GM12801 (cell line): Measurements from ENCODE around the gene SCAI.

Source experiments
- TF ChIP-seq, protein P1 (sequence below): IDR thresholded peaks from one replicate; pipeline ENCODE4 v1.5.1; 2011; ENCODE audit warnings: control low read depth; ENCODE audit not compliant: insufficient read length; ENCODE audit errors: extremely low read depth

Gene SCAI

DNA sequence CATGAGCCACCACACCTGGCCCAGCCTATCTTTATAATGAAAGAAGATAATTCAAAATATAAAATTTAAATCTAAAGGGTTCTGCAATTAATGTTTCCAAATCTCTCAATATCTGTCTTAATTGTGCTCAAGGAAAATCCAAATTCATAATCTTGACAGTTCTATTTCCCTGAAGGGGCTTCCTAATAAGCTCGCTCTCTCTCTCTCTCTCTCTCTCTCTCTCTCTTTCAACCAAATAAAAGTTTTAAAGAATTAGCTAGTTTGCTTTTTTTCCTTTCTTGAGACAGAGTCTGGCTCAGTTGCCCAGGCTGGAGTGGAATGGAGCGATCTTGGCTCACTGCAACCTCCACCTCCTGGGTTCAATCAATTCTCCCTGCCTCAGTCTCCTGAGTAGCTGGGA lies 13.2 kb upstream of the SCAI start:
- TF ChIP-seq, protein P1, sequence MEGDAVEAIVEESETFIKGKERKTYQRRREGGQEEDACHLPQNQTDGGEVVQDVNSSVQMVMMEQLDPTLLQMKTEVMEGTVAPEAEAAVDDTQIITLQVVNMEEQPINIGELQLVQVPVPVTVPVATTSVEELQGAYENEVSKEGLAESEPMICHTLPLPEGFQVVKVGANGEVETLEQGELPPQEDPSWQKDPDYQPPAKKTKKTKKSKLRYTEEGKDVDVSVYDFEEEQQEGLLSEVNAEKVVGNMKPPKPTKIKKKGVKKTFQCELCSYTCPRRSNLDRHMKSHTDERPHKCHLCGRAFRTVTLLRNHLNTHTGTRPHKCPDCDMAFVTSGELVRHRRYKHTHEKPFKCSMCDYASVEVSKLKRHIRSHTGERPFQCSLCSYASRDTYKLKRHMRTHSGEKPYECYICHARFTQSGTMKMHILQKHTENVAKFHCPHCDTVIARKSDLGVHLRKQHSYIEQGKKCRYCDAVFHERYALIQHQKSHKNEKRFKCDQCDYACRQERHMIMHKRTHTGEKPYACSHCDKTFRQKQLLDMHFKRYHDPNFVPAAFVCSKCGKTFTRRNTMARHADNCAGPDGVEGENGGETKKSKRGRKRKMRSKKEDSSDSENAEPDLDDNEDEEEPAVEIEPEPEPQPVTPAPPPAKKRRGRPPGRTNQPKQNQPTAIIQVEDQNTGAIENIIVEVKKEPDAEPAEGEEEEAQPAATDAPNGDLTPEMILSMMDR = no peak

DNA sequence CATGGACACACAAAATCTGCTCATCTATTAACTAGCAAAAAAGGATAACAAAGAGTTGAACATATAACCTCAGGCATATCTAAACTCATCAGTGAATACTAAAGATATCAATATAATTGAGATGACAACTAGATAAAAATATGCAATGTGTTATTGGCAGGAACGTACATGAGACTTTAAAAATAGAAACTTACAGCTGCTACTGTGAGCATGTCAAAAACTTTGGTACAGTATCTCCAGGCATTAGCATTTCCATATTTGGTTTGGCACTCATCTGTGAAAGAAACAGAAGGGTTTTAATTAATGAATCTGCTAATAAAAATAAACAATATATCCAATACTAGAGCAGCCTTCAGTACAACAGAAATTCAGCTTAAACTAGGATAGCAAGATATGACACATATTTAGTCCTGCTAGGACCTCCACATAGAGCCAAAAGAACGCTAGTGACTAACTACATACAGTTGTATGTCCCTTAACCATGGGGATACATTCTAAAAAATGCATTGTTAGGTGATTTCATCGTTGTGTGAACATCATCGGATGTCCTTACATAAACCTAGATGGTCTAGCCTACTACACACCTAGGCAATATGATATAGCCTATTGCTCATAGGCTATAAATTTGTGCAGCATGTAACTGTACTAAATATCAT lies 10.5 kb upstream of the SCAI start:
- TF ChIP-seq, protein P1 = no peak

DNA sequence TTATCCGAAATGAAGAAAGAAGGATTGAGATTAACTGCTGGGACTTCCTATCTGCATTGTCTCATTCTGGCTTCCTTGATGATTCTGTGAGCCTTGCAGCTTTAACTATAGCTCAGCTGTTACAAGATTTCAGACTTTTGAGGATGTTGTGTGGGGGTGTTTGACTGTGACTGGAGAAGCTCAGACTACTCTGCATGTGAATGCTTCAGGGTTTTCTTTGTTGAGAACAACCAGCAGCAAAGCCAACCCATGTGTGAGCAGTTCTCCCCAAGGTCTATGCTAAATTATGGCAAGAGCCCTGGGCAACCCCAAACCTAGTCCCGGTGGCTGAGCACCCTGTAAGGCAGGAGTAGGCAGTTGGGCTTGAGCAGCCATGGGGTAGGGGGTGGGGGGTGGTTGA lies 8.4 kb upstream of the SCAI start:
- TF ChIP-seq, protein P1 = no peak

DNA sequence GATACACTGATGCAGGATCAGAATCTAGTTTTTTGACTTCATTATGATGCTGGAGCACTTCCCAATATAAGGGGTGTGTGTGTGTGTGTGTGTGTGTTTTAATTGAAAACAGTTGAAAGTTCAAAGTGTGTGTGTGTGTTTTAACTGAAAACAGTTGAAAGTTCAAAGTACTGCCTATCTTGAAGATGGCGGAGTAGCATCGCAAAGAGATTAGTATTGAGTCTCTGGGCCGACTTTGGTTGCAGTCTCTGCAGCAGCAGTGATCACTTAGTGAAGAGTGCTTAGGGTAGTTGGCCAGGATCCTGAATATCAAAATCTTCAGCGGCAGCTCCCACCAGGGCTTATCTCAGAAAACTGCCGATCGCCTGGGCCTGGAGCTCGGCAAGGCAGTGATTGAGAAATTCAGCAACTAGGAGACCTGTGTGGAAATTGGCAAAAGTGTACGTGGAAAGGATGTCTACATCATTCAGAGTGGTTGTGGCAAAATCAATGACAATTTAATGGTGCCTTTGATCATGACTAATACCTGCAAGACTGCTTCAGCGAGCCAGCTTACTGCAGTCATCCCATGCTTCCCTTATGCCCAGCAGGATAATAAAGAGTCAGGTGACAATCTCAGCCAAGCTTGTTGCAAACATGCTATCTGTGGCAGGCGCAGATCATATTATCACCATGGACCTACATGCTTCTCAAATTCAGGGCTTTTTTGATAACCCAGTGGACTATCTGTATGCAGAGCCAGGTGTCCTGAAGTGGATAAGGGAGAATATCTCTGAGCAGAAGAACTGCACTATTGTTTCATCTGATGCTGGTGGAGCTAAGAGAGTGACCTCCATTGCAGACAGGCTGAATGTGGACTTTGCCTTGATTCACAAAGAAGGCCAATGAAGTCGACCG lies 7.3 kb upstream of the SCAI start:
- TF ChIP-seq, protein P1 = no peak

DNA sequence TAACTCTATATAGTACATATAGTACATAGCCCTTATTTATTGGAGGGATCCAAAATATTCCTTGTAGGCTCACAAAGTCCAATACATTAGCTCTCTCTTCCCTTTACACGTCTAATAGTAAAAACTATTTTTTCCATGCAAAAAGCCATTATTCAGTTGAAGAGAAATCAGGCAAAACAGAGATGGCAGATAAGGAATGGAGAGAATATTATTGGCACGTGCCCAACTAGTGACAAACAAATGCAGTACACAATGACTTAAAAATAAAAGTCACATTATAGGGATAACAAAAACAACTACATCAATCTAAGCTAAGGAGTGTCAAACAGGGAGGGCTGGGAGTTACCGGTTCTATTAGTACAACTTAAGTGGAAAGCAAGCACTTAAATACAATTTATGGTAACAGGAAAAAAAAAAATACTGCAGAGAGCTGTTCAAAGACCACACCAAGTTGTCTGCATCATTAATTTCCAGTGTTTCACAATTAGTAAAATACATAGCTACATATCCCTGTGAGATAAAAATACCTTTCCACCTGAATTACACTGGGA lies 4.1 kb upstream of the SCAI start:
- TF ChIP-seq, protein P1 = no peak

DNA sequence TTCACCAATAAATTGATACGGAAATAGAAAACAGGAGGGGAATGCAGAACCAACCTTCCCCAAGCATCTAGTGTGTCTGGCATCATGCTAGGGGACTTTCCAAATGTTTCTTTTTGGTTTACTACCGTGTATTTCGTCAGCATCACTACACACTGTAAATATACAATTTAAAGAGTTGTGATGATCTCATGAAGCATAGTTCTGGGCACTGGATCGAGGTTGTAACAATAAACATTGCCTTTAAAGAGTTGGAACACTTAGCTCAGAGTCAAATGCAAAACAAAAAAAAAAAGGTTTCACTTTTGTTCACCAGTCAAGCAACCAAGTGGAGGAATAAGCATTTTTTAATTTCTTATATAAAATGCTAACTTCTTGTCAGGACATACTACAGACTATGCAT lies 2.9 kb upstream of the SCAI start:
- TF ChIP-seq, protein P1 = no peak

DNA sequence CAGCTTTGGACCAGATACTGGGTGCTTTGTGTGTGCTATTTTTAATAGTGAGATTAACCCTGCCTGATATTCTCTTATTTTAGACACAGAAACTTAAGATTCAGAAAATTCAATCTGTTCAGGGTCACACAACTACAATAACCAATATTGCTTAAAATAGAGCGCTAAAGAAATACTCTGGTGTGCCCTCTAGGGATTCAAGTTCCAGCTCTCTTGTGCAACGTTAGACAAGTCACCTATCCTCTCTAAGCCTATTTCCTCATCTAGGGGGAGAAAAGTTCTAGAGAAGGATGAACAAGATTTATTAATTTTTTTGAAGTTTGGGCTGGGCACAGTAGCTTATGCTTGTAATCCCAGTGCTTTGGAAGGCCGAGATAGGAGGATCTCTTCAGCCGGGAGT lies 2.1 kb upstream of the SCAI start:
- TF ChIP-seq, protein P1 = no peak
